IMR-90 (cell line): ENCODE measurements around the gene UGT1A1. TPM values are rescaled to one million over a fixed set of nuclear protein-coding genes. Genes with fewer than 3 reads are reported as not detected.
A peak's percentile ranks its signal among the peaks of the same experiment; 100 is the strongest.

Experiments
- ATAC-seq: fragments of 200-7000 bp; cut with Tn5 transposase; 2 replicates; pipeline ENCODE4 v1.9.1; 2020; ENCODE audit warnings: low read depth, mild to moderate bottlenecking, moderate library complexity
- BruUV-seq: library from RNA; stranded (reverse); fragments of 400-500 nt; replicated peaks from 2 replicates; lab custom pipeline; 2021; lab: Mats Ljungman, UMichigan
- CTCF ChIA-PET: fragments of 300-600 bp; formaldehyde crosslinking; extraction: SDS; loops from one replicate; lab custom pipeline; 2021; ENCODE audit warnings: antibody characterized with exemption; lab: Yijun Ruan, JAX
- POLR2A ChIA-PET: fragments of 300-600 bp; sonication (Branson Sonifier 250); formaldehyde crosslinking; loops from one replicate; lab custom pipeline; 2022; ENCODE audit warnings: antibody characterized with exemption; ENCODE audit not compliant: unreplicated experiment; lab: Charles Lee
- DNase-seq: peaks from one replicate; pipeline ENCODE4 v3.0.0; 2013
- H2AFZ ChIP-seq: replicated peaks from 2 replicates; pipeline ENCODE3; 2013; ENCODE audit warnings: low read length, mild to moderate bottlenecking; ENCODE audit not compliant: poor library complexity
- H2AK5ac ChIP-seq: 2 replicates; pipeline ENCODE4 v1.6.1; 2013; ENCODE audit warnings: low read depth, low read length, inconsistent platforms
- H2AK9ac ChIP-seq: replicated peaks from 2 replicates; pipeline ENCODE3; 2013; ENCODE audit warnings: mild to moderate bottlenecking, low read depth, low read length, moderate library complexity; ENCODE audit not compliant: poor library complexity
- H2BK120ac ChIP-seq: 2 replicates; pipeline ENCODE4 v1.6.1; 2013; ENCODE audit warnings: low read depth, low read length, inconsistent platforms
- H2BK15ac ChIP-seq: 3 replicates; pipeline ENCODE4 v1.6.1; 2013; ENCODE audit warnings: low read depth, low read length, inconsistent platforms
- H2BK20ac ChIP-seq: 2 replicates; pipeline ENCODE4 v1.6.1; 2013; ENCODE audit warnings: low read depth, mild to moderate bottlenecking, inconsistent platforms, low read length, moderate library complexity
- H2BK5ac ChIP-seq: 2 replicates; pipeline ENCODE4 v1.6.1; 2013; ENCODE audit warnings: mild to moderate bottlenecking, low read depth, low read length, inconsistent platforms; ENCODE audit not compliant: poor library complexity, severe bottlenecking
- H3K14ac ChIP-seq: replicated peaks from 2 replicates; pipeline ENCODE4 v1.6.1; 2013; ENCODE audit warnings: low read depth, low read length, inconsistent platforms
- H3K18ac ChIP-seq: 2 replicates; pipeline ENCODE4 v1.6.1; 2013; ENCODE audit warnings: low read depth, low read length, control low read depth
- H3K23ac ChIP-seq: 2 replicates; pipeline ENCODE4 v1.6.1; 2013; ENCODE audit warnings: low read depth, low read length, inconsistent platforms
- H3K27ac ChIP-seq: 2 replicates; pipeline ENCODE4 v1.5.1; 2013; ENCODE audit warnings: mild to moderate bottlenecking, control low read depth, low read length; ENCODE audit not compliant: insufficient read depth
- H3K27me3 ChIP-seq: 2 replicates; pipeline ENCODE4 v1.6.1; 2013; ENCODE audit warnings: low read length; ENCODE audit not compliant: control insufficient read depth, insufficient read depth
- H3K36me3 ChIP-seq: 2 replicates; pipeline ENCODE4 v1.6.1; 2013; ENCODE audit warnings: low read length, mixed read lengths; ENCODE audit not compliant: control insufficient read depth, insufficient read depth
- H3K4ac ChIP-seq: 2 replicates; pipeline ENCODE4 v1.6.1; 2013; ENCODE audit warnings: low read depth, low read length, inconsistent platforms
- H3K4me1 ChIP-seq: 2 replicates; pipeline ENCODE4 v1.6.1; 2013; ENCODE audit warnings: low read length, mixed read lengths; ENCODE audit not compliant: control insufficient read depth, insufficient read depth
- H3K4me2 ChIP-seq: 2 replicates; pipeline ENCODE4 v1.6.1; 2013; ENCODE audit warnings: low read depth, mild to moderate bottlenecking, control low read depth, low read length, moderate library complexity
- H3K4me3 ChIP-seq: 2 replicates; pipeline ENCODE4 v1.5.1; 2013; ENCODE audit warnings: low read depth, mild to moderate bottlenecking, control low read depth, low read length, moderate library complexity; ENCODE audit not compliant: insufficient read depth
- H3K56ac ChIP-seq: 2 replicates; pipeline ENCODE4 v1.6.1; 2013; ENCODE audit warnings: low read length, inconsistent platforms; ENCODE audit not compliant: insufficient read depth; ENCODE audit errors: extremely low read depth
- H3K79me1 ChIP-seq, 2 experiments: 2 replicates each; pipeline ENCODE4 v1.6.1; 2013; ENCODE audit warnings: low read length in 2 of 2, inconsistent platforms in 1 of 2, low read depth in 1 of 2
- H3K9ac ChIP-seq: 2 replicates; pipeline ENCODE4 v1.6.1; 2013; ENCODE audit warnings: low read depth, low read length, control low read depth
- H3K9me1 ChIP-seq: 2 replicates; pipeline ENCODE4 v1.6.1; 2013; ENCODE audit warnings: low read length, inconsistent platforms; ENCODE audit not compliant: insufficient read depth
- H3K9me3 ChIP-seq: 2 replicates; pipeline ENCODE4 v1.6.1; 2013; ENCODE audit warnings: low read length; ENCODE audit not compliant: control insufficient read depth, insufficient read depth
- H4K20me1 ChIP-seq: 2 replicates; pipeline ENCODE4 v1.6.1; 2013; ENCODE audit warnings: low read length, inconsistent platforms; ENCODE audit not compliant: insufficient read depth
- H4K5ac ChIP-seq: 2 replicates; pipeline ENCODE4 v1.6.1; 2013; ENCODE audit warnings: mild to moderate bottlenecking, low read depth, low read length, control low read depth
- H4K8ac ChIP-seq, 2 experiments: 2 replicates each; pipeline ENCODE4 v1.6.1; 2013; ENCODE audit warnings: low read depth in 2 of 2, low read length in 2 of 2, control low read depth in 1 of 2, inconsistent platforms in 1 of 2
- H4K91ac ChIP-seq: 2 replicates; pipeline ENCODE4 v1.6.1; 2013; ENCODE audit warnings: low read depth, low read length, inconsistent platforms; ENCODE audit not compliant: insufficient read depth
- BHLHE40 ChIP-seq: fragments of 150-350 bp; IDR thresholded peaks from 2 replicates; pipeline ENCODE4 v1.6.1; 2016; ENCODE audit warnings: mild to moderate bottlenecking, low read depth, low read length
- ELK1 ChIP-seq: fragments of 150-350 bp; IDR thresholded peaks from 2 replicates; pipeline ENCODE4 v1.6.1; 2016; ENCODE audit warnings: low read depth, mild to moderate bottlenecking, low read length, moderate library complexity, borderline replicate concordance
- MAZ ChIP-seq: IDR thresholded peaks from 2 replicates; pipeline ENCODE4 v1.6.1; 2012; ENCODE audit warnings: low read depth, mild to moderate bottlenecking, low read length, improper control_type of control experiment, moderate library complexity, borderline replicate concordance
- RFX5 ChIP-seq: IDR thresholded peaks from 2 replicates; pipeline ENCODE4 v1.8.0; 2012; ENCODE audit warnings: low read depth, mild to moderate bottlenecking, low read length, moderate library complexity
- SMC3 ChIP-seq: fragments of 150-350 bp; IDR thresholded peaks from 2 replicates; pipeline ENCODE4 v1.6.1; 2016; ENCODE audit warnings: low read depth, mild to moderate bottlenecking, antibody characterized with exemption, low read length, moderate library complexity
- WGBS, 2 experiments: methylation state at CpG; one replicate each; pipeline versions ENCODE4 v1.1.5 to v1.1.7; 2013; ENCODE audit warnings: missing lambda C conversion rate in 2 of 2; ENCODE audit not compliant: insufficient read length in 1 of 2; ENCODE audit errors: extremely low coverage in 2 of 2; 5-methylcytosine and 5-hydroxymethylcytosine counted together
- dilution Hi-C: fragments of 300-500 bp; cut with HindIII; formaldehyde crosslinking; loops from one replicate; pipeline ENCODE4 v1.14.3; 2018; ENCODE audit warnings: low sequenced_read_pairs; ENCODE audit not compliant: unreplicated experiment
- in situ Hi-C: fragments of 300-500 bp; cut with MboI; formaldehyde crosslinking; loops from 3 replicates; pipeline ENCODE4 v1.14.3; 2019; ENCODE audit warnings: low sequenced_read_pairs, inconsistent platforms, mixed read lengths
- intact Hi-C: fragments of 100-400 bp; cut with micrococcal nuclease; formaldehyde crosslinking; loops from 2 replicates; pipeline ENCODE4 v1.10.0; 2022
- polyA plus RNA-seq, 3 experiments: library from polyadenylated mRNA; depleted of rRNA; stranded (reverse); fragments of >200 nt; gene quantifications; 2 replicates each; pipeline ENCODE4 v1.2.3, GENCODE V29; 2012; ENCODE audit warnings: low replicate concordance in 1 of 3
- total RNA-seq: library from RNA; depleted of rRNA; stranded (reverse); fragments of >200 nt; gene quantifications from 2 replicates; pipeline ENCODE4 v1.2.3, GENCODE V29; 2012

UGT1A1 gene
- total and polyA plus RNA-seq, 2 of the 4 experiments (the other 2 are of a cell fraction) = not detected

- 57% methylated on average over 6 of the region's 17 CpGs; no CpG with 5 or more reads in 1 of the 2 experiments for WGBS, 2 experiments
- CTCF ChIA-PET = interaction anchor here (0.9 kb wide), 1 partner anchor 14 kb away, joined by 3 read pairs; no protein-coding TSS in a partner anchor
- H3K79me1 ChIP-seq = no peaks in the 10 kb centered on the region
Observed at GRCh38 chr2:233818639-233819621, 58.9 kb downstream of the UGT1A1 start.

More at GRCh38 chr2:233818639-233819621, 58.9 kb downstream of the UGT1A1 start:
- in situ Hi-C loops (no loop called here), dilution Hi-C loops (no loop called here), intact Hi-C loops (no loop called here)
- POLR2A ChIA-PET = no interaction called here
- Histone ChIP-seq H3K4me2 (no peak overlapping the region), H2BK20ac (no peak overlapping the region), H2BK120ac (no peak overlapping the region), H3K4ac (no peak overlapping the region), H4K5ac (no peak overlapping the region), H3K4me1 (no peaks in the 10 kb centered on the region), H2AFZ (peak overlapping the region; percentile 23), H3K4me3 (no peak overlapping the region), H3K27ac (no peak overlapping the region), H2BK15ac (no peak overlapping the region), H3K23ac (no peak overlapping the region), H4K20me1 (no peaks in the 10 kb centered on the region), H2AK5ac (no peak overlapping the region), H2BK5ac (no peak overlapping the region), H3K18ac (no peak overlapping the region), H3K36me3 (no peaks in the 10 kb centered on the region), H4K91ac (no peak overlapping the region), H4K8ac (no peak overlapping the region), H3K14ac (no peak overlapping the region), H3K9me1 (no peaks in the 10 kb centered on the region), H3K9ac (no peak overlapping the region), H3K9me3 (no peaks in the 10 kb centered on the region), H3K56ac (no peak overlapping the region), H2AK9ac (peak overlapping the region; percentile 37), H3K27me3 (peaks cover 7% of the 10 kb centered on the region; the same call in 1 of the 2 replicates)
- TF ChIP-seq RFX5 = no peak
- no peak for TF ChIP-seq ELK1
- TF ChIP-seq SMC3 = no peak
- TF ChIP-seq BHLHE40 = no peak
- TF ChIP-seq MAZ = no peak
- DNase-seq (no peak), ATAC-seq (no peak)
- no TSS peak for BruUV-seq
